Measurements from ENCODE around the gene SRP68. TPM values are rescaled to one million over a fixed set of nuclear protein-coding genes. Genes with fewer than 3 reads are reported as not detected.

Gene SRP68
- total RNA-seq, 1 experiment from 2014 or later = 90.7 TPM

- TF ChIP-seq NFYB (CRISPR knock-in tag; conservative IDR thresholded peaks at IDR 0.05; ENCODE audit: low read depth) (no peak), NR1H2 (CRISPR knock-in tag; IDR thresholded peaks at IDR 0.05) (no peak), EMX1 (CRISPR knock-in tag; IDR thresholded peaks at IDR 0.05) (no peak), ATF1 (CRISPR knock-in tag; IDR thresholded peaks at IDR 0.05) (no peak), SMAD3 (CRISPR knock-in tag; IDR thresholded peaks at IDR 0.05; ENCODE audit: borderline replicate concordance) (no peak), RELA (CRISPR knock-in tag; IDR thresholded peaks at IDR 0.05; ENCODE audit: borderline replicate concordance) (no peak), HMGXB4 (CRISPR knock-in tag; IDR thresholded peaks at IDR 0.05) (no peak), ZNF263 (CRISPR knock-in tag; IDR thresholded peaks at IDR 0.05; ENCODE audit: low read depth) (no peak), ZNF138 (CRISPR knock-in tag; conservative IDR thresholded peaks at IDR 0.05) (no peak)
Measured at GRCh38 chr17:76034428-76035350, 37.6 kb downstream of the SRP68 start (continued).

GRCh38 chr17:76033139-76033538 is 39.2 kb downstream of the SRP68 start:
- ATAC-seq = no peak
- no peak for TF ChIP-seq ETV6 (CRISPR knock-in tag; IDR thresholded peaks at IDR 0.05)
- TF ChIP-seq ZSCAN18 (CRISPR knock-in tag; IDR thresholded peaks at IDR 0.05) = no peak
- no peak for TF ChIP-seq PRDM15 (CRISPR knock-in tag; IDR thresholded peaks at IDR 0.05)
- TF ChIP-seq ZNF423 (CRISPR knock-in tag; IDR thresholded peaks at IDR 0.05) = no peak
- TF ChIP-seq IRF2 (CRISPR knock-in tag; IDR thresholded peaks at IDR 0.05; ENCODE audit: borderline replicate concordance, low read depth) = no peak
- no peak for TF ChIP-seq NR1H2 (CRISPR knock-in tag; IDR thresholded peaks at IDR 0.05)
- no peak for TF ChIP-seq PRRX2 (CRISPR knock-in tag; IDR thresholded peaks at IDR 0.05)
- no peak for TF ChIP-seq ZNF396 (CRISPR knock-in tag; IDR thresholded peaks at IDR 0.05; ENCODE audit: borderline replicate concordance)
- no peak for TF ChIP-seq NR2C2 (CRISPR knock-in tag; IDR thresholded peaks at IDR 0.05)
- TF ChIP-seq E2F5 (CRISPR knock-in tag; IDR thresholded peaks at IDR 0.05) = no peak
- no peak for TF ChIP-seq ZNF232 (CRISPR knock-in tag; IDR thresholded peaks at IDR 0.05)
- TF ChIP-seq GABPB1 (CRISPR knock-in tag; IDR thresholded peaks at IDR 0.05) = no peak
- TF ChIP-seq ELF4 (CRISPR knock-in tag; IDR thresholded peaks at IDR 0.05; ENCODE audit: low read depth) = no peak
- TF ChIP-seq CTCF (IDR thresholded peaks at IDR 0.05) = no peak
- no peak for TF ChIP-seq FOXP4 (CRISPR knock-in tag; IDR thresholded peaks at IDR 0.05)
- TF ChIP-seq FOXJ3 (CRISPR knock-in tag; IDR thresholded peaks at IDR 0.05; ENCODE audit: borderline replicate concordance) = no peak

More at GRCh38 chr17:76033139-76033538, 39.2 kb downstream of the SRP68 start:
- H3K4me3 Mint-ChIP-seq = no peak overlapping the region
- no peaks in the 10 kb centered on the region for H3K9me3 Mint-ChIP-seq
- POLR2A ChIA-PET = no interaction called here
- peaks cover 25% of the 10 kb centered on the region for H3K4me1 Mint-ChIP-seq
- H3K27me3 Mint-ChIP-seq (ENCODE audit: low read depth) = no peaks in the 10 kb centered on the region
- no peak overlapping the region for H3K27ac Mint-ChIP-seq
- CTCF ChIA-PET = interaction anchor here (0.7 to 5.5 kb wide), 5 partner anchors 12 to 247 kb away, joined by 3 to 42 read pairs (median 5); no protein-coding TSS in a partner anchor
- no peak for DNase-seq (ENCODE audit: low spot score)
- H3K36me3 Mint-ChIP-seq = no peaks in the 10 kb centered on the region; the same call in 1 of the 2 replicates
